GDM1 (cell line): ENCODE measurements around the gene S100A9.
"Not testable (repeated sequence)": the region's sequence is repeated elsewhere in the genome, so short reads cannot be mapped to it uniquely, and the experiment has no call there.

Experiments used
- DNase-seq: peaks from one replicate; lab custom pipeline; 2025; lab: John Stamatoyannopoulos, UW

S100A9 gene

GRCh38 chr1:153357853-153358690, at the start of gene S100A9:
TSS of gene S100A9 (plus strand) at chr1:153357854. CDS start at chr1:153358284, 430 bp downstream.
- DNase-seq, result no peak

GRCh38 chr1:153308540-153308939, 49.1 kb upstream of the S100A9 start:
- no peak for DNase-seq

GRCh38 chr1:153309441-153309840, 48.2 kb upstream of the S100A9 start:
- no peak for DNase-seq

- DNase-seq, result no peak
These were observed 47.1 kb upstream of the S100A9 start for GRCh38 chr1:153310526-153310925.

GRCh38 chr1:153312570-153313186, 45.0 kb upstream of the S100A9 start, which contains the start of gene PGLYRP3:
TSS of gene PGLYRP3 (minus strand) at chr1:153312952. CDS start at chr1:153310665, 2,287 bp downstream.
- DNase-seq, result no peak

- DNase-seq, result no peak
These were observed 44.4 kb upstream of the S100A9 start for GRCh38 chr1:153313288-153313687.

- DNase-seq, result not testable (repeated sequence)
These were observed 43.3 kb upstream of the S100A9 start for GRCh38 chr1:153314388-153314787.

- DNase-seq, result not testable (repeated sequence)
These were observed 41.6 kb upstream of the S100A9 start for GRCh38 chr1:153316013-153316412.

GRCh38 chr1:153318145-153318544, 39.5 kb upstream of the S100A9 start:
- not testable (repeated sequence) for DNase-seq

- DNase-seq, result no peak
These were observed 35.1 kb upstream of the S100A9 start for GRCh38 chr1:153322568-153322967.

GRCh38 chr1:153324912-153325311, 32.7 kb upstream of the S100A9 start:
- DNase-seq, result no peak

GRCh38 chr1:153333902-153334301, 23.8 kb upstream of the S100A9 start:
- no peak for DNase-seq

GRCh38 chr1:153336650-153337049, 21.0 kb upstream of the S100A9 start:
- DNase-seq, result no peak

- no peak for DNase-seq
These were observed 19.4 kb upstream of the S100A9 start for GRCh38 chr1:153337980-153338853.

- DNase-seq, result no peak
These were observed 17.9 kb upstream of the S100A9 start for GRCh38 chr1:153339802-153340201.

GRCh38 chr1:153340356-153340755, 17.3 kb upstream of the S100A9 start:
- DNase-seq, result no peak

- DNase-seq, result no peak
These were observed 16.2 kb upstream of the S100A9 start for GRCh38 chr1:153341431-153341934.

GRCh38 chr1:153342178-153342577, 15.5 kb upstream of the S100A9 start:
- no peak for DNase-seq

- no peak for DNase-seq
These were observed 14.5 kb upstream of the S100A9 start for GRCh38 chr1:153343040-153343681.

- DNase-seq, result no peak
These were observed 13.6 kb upstream of the S100A9 start for GRCh38 chr1:153343811-153344717.

GRCh38 chr1:153344718-153345025, 13.0 kb upstream of the S100A9 start:
- DNase-seq, result peak; percentile 49
